ENCODE results near the gene TPRN. TPM values are rescaled to one million over a fixed set of nuclear protein-coding genes. Genes with fewer than 3 reads are reported as not detected.
A peak's percentile ranks its signal among the peaks of the same experiment; 100 is the strongest.

The TPRN gene
- polyA plus RNA-seq, 4 donors = 34.1 to 98.4 (median 65.9) TPM

GRCh38 chr9:137218212-137218753 is 17.7 kb upstream of the TPRN start:
- no peak for FAIRE-seq
- Histone ChIP-seq H3K36me3 (ENCODE audit: control insufficient read depth in 3 of 3, insufficient read depth in 2 of 3, low read depth in 1 of 3, low read length in 3 of 3) (peaks cover 0 to 55% (median 3%) of the 10 kb centered on the region in 3 donors), H3K4me1 (ENCODE audit: control insufficient read depth in 3 of 3, insufficient read depth in 2 of 3, low read depth in 1 of 3, low read length in 2 of 3) (peaks cover 0 to 30% (median 0%) of the 10 kb centered on the region in 3 donors), H3K9me3 (ENCODE audit: control insufficient read depth in 2 of 2, insufficient read depth in 1 of 2, low read depth in 1 of 2, low read length in 1 of 2) (no peaks in the 10 kb centered on the region), H3K27ac (ENCODE audit: low read depth in 1 of 3, low read length in 2 of 3) (peak overlapping the region; percentile 41 to 95 (median 78)), H3K4me3 (ENCODE audit: low read depth in 1 of 3, low read length in 3 of 3) (peak overlapping the region in 1 of 3 donors; percentile 65), H3K27me3 (ENCODE audit: control insufficient read depth in 3 of 3, insufficient read depth in 3 of 3, low read length in 3 of 3) (no peaks in the 10 kb centered on the region)
- no peak for DNase-seq
- 55 to 88% (median 65%) methylated on average over 24 to 30 of the region's 30 CpGs for WGBS, 3 donors

GRCh38 chr9:137217276-137218211 is 17.0 kb upstream of the TPRN start:
- Histone ChIP-seq H3K27me3 (ENCODE audit: control insufficient read depth in 3 of 3, insufficient read depth in 3 of 3, low read length in 3 of 3) (no peaks in the 10 kb centered on the region), H3K27ac (ENCODE audit: low read depth in 1 of 3, low read length in 2 of 3) (peak overlapping the region; percentile 57 to 95 (median 86)), H3K4me1 (ENCODE audit: control insufficient read depth in 3 of 3, insufficient read depth in 2 of 3, low read depth in 1 of 3, low read length in 2 of 3) (peaks cover 0 to 25% (median 0%) of the 10 kb centered on the region in 3 donors), H3K9me3 (ENCODE audit: control insufficient read depth in 2 of 2, insufficient read depth in 1 of 2, low read depth in 1 of 2, low read length in 1 of 2) (no peaks in the 10 kb centered on the region), H3K4me3 (ENCODE audit: low read depth in 1 of 3, low read length in 3 of 3) (peak overlapping the region; percentile 17 to 65 (median 39)), H3K36me3 (ENCODE audit: control insufficient read depth in 3 of 3, insufficient read depth in 2 of 3, low read depth in 1 of 3, low read length in 3 of 3) (peaks cover 0 to 57% (median 3%) of the 10 kb centered on the region in 3 donors)
- DNase-seq = peak; percentile 91 to 92
- FAIRE-seq = no peak
- WGBS, 3 donors = 22 to 53% (median 36%) methylated on average over 33 to 36 of the region's 36 CpGs

DNA sequence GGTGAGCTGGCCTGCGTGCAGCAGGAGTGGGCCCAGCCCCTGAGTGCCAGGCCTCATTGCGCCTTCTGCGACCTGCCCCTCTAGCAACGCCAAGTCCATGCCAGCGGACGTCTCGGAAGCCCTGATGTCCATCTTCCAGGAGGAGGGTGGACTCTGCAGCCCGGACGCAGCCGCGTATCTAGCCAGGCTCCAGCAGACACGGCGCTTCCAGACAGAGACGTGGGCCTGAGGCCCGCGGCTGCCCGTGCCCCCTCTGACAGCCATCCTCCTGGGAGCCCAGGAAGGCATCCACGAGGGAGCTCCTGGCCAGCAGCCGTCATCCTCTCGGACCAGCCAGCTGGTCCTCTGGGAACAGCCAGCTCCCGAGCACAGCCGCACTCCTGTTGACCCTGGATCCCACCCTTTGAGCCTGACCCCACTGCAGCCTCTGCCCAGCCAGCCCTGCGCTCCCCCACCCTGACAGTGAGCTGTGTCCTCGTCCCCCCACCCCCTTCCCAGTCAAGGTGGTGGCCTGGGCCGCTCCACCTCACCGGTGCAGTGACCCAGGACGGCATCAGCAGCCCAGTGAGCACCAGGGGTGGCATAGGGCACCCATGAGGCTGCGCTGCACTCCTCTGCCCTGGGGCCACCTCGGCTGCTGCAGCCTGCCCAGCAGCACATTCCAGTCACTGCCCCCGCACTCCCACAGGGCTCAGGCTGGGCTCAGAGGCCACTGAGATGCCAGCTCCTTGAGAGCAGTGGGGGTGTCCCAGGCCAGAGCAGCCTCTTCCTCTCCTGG is 15.8 kb upstream of the TPRN start:
- no peaks in the 10 kb centered on the region for H3K9me3 ChIP-seq (ENCODE audit: control insufficient read depth in 2 of 2, insufficient read depth in 1 of 2, low read depth in 1 of 2, low read length in 1 of 2)
- no peaks in the 10 kb centered on the region for H3K27me3 ChIP-seq (ENCODE audit: control insufficient read depth in 3 of 3, insufficient read depth in 3 of 3, low read length in 3 of 3)
- peak overlapping the region in 1 of 3 donors; percentile 57 for H3K27ac ChIP-seq (ENCODE audit: low read depth in 1 of 3, low read length in 2 of 3)
- peaks cover 0 to 61% (median 3%) of the 10 kb centered on the region in 3 donors for H3K36me3 ChIP-seq (ENCODE audit: control insufficient read depth in 3 of 3, insufficient read depth in 2 of 3, low read depth in 1 of 3, low read length in 3 of 3)
- peaks cover 0 to 25% (median 0%) of the 10 kb centered on the region in 3 donors for H3K4me1 ChIP-seq (ENCODE audit: control insufficient read depth in 3 of 3, insufficient read depth in 2 of 3, low read depth in 1 of 3, low read length in 2 of 3)
- no peak overlapping the region for H3K4me3 ChIP-seq (ENCODE audit: low read depth in 1 of 3, low read length in 3 of 3)
- DNase-seq (no peak), FAIRE-seq (no peak)
- 90 to 94% (median 93%) methylated on average over 23 to 30 of the region's 30 CpGs for WGBS, 3 donors

DNA sequence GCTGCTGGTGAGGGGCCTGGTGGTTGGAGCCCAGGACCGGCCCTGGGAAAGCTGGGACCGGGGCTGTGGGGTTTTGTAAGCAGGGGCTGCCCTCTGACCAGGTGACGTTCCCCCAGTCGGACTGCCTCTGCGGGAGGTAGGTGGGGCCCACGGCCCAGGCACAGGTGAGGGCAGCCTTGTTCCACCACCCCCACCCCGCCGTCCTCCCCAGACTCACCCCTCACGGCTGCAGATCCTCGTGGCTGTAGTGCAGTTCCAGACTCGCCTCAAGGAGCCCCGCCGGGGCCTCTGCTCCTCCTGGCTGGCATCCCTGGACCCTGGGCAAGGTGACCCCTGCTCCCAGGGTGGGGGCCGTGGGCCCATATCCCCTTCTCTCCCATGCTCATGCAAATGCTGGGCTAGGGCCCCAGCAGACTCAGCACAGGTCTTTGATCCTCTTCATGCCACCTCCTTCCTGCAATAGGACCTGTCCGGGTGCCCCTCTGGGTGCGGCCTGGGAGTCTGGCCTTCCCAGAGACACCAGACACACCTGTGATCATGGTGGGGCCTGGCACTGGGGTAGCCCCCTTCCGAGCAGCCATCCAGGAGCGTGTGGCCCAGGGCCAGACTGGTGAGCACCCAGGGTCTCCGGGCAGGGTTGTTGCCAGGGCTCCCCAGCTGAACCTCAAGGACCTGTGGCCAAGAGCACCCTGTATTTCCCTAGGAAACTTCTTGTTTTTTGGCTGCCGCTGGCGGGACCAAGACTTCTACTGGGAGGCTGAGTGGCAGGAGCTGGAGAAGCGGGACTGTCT is 14.8 kb upstream of the TPRN start:
- Histone ChIP-seq H3K4me1 (ENCODE audit: control insufficient read depth in 3 of 3, insufficient read depth in 2 of 3, low read depth in 1 of 3, low read length in 2 of 3) (peaks cover 0 to 25% (median 0%) of the 10 kb centered on the region in 3 donors), H3K9me3 (ENCODE audit: control insufficient read depth in 2 of 2, insufficient read depth in 1 of 2, low read depth in 1 of 2, low read length in 1 of 2) (no peaks in the 10 kb centered on the region), H3K27me3 (ENCODE audit: control insufficient read depth in 3 of 3, insufficient read depth in 3 of 3, low read length in 3 of 3) (no peaks in the 10 kb centered on the region), H3K4me3 (ENCODE audit: low read depth in 1 of 3, low read length in 3 of 3) (no peak overlapping the region), H3K36me3 (ENCODE audit: control insufficient read depth in 3 of 3, insufficient read depth in 2 of 3, low read depth in 1 of 3, low read length in 3 of 3) (peaks cover 0 to 61% (median 3%) of the 10 kb centered on the region in 3 donors), H3K27ac (ENCODE audit: low read depth in 1 of 3, low read length in 2 of 3) (no peak overlapping the region)
- DNase-seq (no peak), FAIRE-seq (no peak)
- 91 to 95% (median 93%) methylated on average over 20 to 22 of the region's 22 CpGs for WGBS, 3 donors

- no peak overlapping the region for H3K27ac ChIP-seq (ENCODE audit: low read depth in 1 of 3, low read length in 2 of 3)
Observed at GRCh38 chr9:137214620-137215019, 14.1 kb upstream of the TPRN start.

DNA sequence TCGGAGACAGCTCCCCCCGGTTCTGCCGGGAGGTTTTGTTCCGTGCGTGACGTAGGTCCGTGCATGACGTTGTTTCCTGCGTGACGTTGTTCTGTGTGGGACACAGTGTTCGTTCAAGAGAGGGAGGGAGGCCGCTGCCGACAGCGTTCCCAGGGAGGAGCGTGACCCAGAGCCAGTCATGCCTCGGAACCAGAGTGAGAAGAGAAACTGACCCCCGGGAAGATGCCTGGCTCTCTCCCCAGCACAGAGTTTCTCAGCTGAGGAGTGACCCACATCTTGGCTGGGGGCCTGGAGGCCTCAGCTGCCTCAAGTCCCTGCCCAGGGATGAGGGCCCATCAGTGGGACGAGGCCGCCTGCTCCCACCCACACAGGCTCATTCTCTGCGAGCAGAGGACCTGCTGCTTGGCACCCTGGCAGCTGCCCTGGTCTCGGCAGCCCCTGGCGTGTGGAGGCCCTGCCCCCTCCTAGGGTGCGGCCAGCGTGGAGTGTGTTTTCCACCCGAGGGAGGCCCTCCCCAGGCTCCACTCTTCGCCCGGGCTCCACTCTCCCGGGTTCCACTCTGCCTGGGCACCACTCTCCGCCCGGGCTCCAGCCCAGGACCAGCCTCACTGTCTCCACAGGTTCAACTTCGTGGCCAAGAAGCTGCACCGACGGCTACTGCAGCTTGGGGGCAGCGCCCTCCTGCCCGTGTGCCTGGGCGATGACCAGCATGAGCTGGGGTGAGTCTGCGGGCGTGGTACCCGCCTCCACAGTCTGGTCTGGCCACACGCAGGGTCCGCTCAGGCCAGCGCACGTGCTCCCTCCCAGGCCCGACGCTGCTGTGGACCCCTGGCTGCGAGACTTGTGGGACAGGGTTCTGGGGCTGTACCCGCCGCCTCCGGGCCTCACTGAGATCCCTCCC is 12.9 kb upstream of the TPRN start:
- DNase-seq (no peak), FAIRE-seq (no peak)
- Histone ChIP-seq H3K27ac (ENCODE audit: low read depth in 1 of 3, low read length in 2 of 3) (no peak overlapping the region), H3K4me1 (ENCODE audit: control insufficient read depth in 3 of 3, insufficient read depth in 2 of 3, low read depth in 1 of 3, low read length in 2 of 3) (peaks cover 0 to 17% (median 0%) of the 10 kb centered on the region in 3 donors), H3K9me3 (ENCODE audit: control insufficient read depth in 2 of 2, insufficient read depth in 1 of 2, low read depth in 1 of 2, low read length in 1 of 2) (no peaks in the 10 kb centered on the region), H3K36me3 (ENCODE audit: control insufficient read depth in 3 of 3, insufficient read depth in 2 of 3, low read depth in 1 of 3, low read length in 3 of 3) (peaks cover 0 to 57% (median 3%) of the 10 kb centered on the region in 3 donors), H3K4me3 (ENCODE audit: low read depth in 1 of 3, low read length in 3 of 3) (no peak overlapping the region), H3K27me3 (ENCODE audit: control insufficient read depth in 3 of 3, insufficient read depth in 3 of 3, low read length in 3 of 3) (no peaks in the 10 kb centered on the region)
- WGBS, 3 donors = 89 to 90% (median 89%) methylated on average over 44 to 49 of the region's 49 CpGs

More at GRCh38 chr9:137214620-137215019, 14.1 kb upstream of the TPRN start:
- Histone ChIP-seq H3K36me3 (ENCODE audit: control insufficient read depth in 3 of 3, insufficient read depth in 2 of 3, low read depth in 1 of 3, low read length in 3 of 3) (peaks cover 0 to 58% (median 3%) of the 10 kb centered on the region in 3 donors), H3K4me1 (ENCODE audit: control insufficient read depth in 3 of 3, insufficient read depth in 2 of 3, low read depth in 1 of 3, low read length in 2 of 3) (peaks cover 0 to 25% (median 0%) of the 10 kb centered on the region in 3 donors), H3K4me3 (ENCODE audit: low read depth in 1 of 3, low read length in 3 of 3) (no peak overlapping the region), H3K27me3 (ENCODE audit: control insufficient read depth in 3 of 3, insufficient read depth in 3 of 3, low read length in 3 of 3) (no peaks in the 10 kb centered on the region), H3K9me3 (ENCODE audit: control insufficient read depth in 2 of 2, insufficient read depth in 1 of 2, low read depth in 1 of 2, low read length in 1 of 2) (no peaks in the 10 kb centered on the region)
- FAIRE-seq (no peak), DNase-seq (no peak)
- WGBS, 3 donors = 91 to 97% (median 93%) methylated on average over 16 to 19 of the region's 19 CpGs

DNA sequence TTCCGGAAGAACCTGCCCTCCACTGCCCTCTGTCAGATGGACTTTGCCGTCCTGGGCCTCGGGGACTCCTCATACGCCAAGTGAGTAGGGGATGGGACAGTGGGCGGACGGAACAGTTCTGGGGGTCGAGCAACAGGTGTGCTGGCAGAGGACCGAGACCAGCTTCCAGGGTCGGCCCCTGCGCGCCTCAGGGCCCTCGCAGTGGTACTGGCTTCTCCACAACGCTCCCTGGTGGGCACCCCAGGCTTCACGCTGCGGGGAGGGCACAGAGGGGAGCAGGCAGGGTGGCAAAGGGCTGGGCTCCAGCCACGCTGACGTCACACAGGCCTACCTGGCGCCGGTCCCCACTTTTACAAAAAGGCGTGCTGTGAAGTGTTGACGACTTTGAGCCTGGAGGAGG is 12.0 kb upstream of the TPRN start:
- Histone ChIP-seq H3K36me3 (ENCODE audit: control insufficient read depth in 3 of 3, insufficient read depth in 2 of 3, low read depth in 1 of 3, low read length in 3 of 3) (peaks cover 0 to 54% (median 3%) of the 10 kb centered on the region in 3 donors), H3K4me1 (ENCODE audit: control insufficient read depth in 3 of 3, insufficient read depth in 2 of 3, low read depth in 1 of 3, low read length in 2 of 3) (peaks cover 0 to 8% (median 0%) of the 10 kb centered on the region in 3 donors), H3K27ac (ENCODE audit: low read depth in 1 of 3, low read length in 2 of 3) (no peak overlapping the region), H3K4me3 (ENCODE audit: low read depth in 1 of 3, low read length in 3 of 3) (no peak overlapping the region), H3K9me3 (ENCODE audit: control insufficient read depth in 2 of 2, insufficient read depth in 1 of 2, low read depth in 1 of 2, low read length in 1 of 2) (no peaks in the 10 kb centered on the region), H3K27me3 (ENCODE audit: control insufficient read depth in 3 of 3, insufficient read depth in 3 of 3, low read length in 3 of 3) (no peaks in the 10 kb centered on the region)
- 78 to 91% (median 86%) methylated on average over 20 to 21 of the region's 21 CpGs for WGBS, 3 donors
- no peak for DNase-seq
- FAIRE-seq = no peak

All from small intestine (tissue), 7 donors.